H1 (cell line): Measurements from ENCODE around the gene CISD2. TPM values are rescaled to one million over a fixed set of nuclear protein-coding genes. Genes with fewer than 3 reads are reported as not detected.

Source experiments
- CTCF ChIA-PET: fragments of 300-600 bp; sonication (Branson Sonifier 250); formaldehyde crosslinking; loops from one replicate; lab custom pipeline; 2021; ENCODE audit not compliant: partially characterized antibody; lab: Charles Lee
- POLR2A ChIA-PET: fragments of 300-600 bp; sonication (Branson Sonifier 250); formaldehyde crosslinking; loops from one replicate; lab custom pipeline; 2021; ENCODE audit warnings: inconsistent platforms; ENCODE audit not compliant: partially characterized antibody; lab: Charles Lee
- DNase-seq, 2 experiments: peaks; one replicate each; pipeline versions ENCODE4 v3.0.0 to v3.0.0-alpha.2; 2010 to 2022; ENCODE audit warnings: low spot score in 2 of 2, low read depth in 1 of 2, mixed read lengths in 1 of 2
- FAIRE-seq: peaks from 2 replicates; lab custom pipeline; 2011; peaks lifted over from hg19 to GRCh38; lab: Jason Lieb, UNC
- H2AFZ ChIP-seq: 2 replicates; pipeline ENCODE4 v1.8.1; 2012; ENCODE audit warnings: low read length, inconsistent platforms
- H2AK5ac ChIP-seq: 2 replicates; pipeline ENCODE4 v1.6.1; 2013; ENCODE audit warnings: low read depth, low read length
- H2BK120ac ChIP-seq: replicated peaks from 2 replicates; pipeline ENCODE3; 2013; ENCODE audit warnings: low read depth, low read length, inconsistent platforms
- H2BK12ac ChIP-seq: 2 replicates; pipeline ENCODE4 v1.6.1; 2013; ENCODE audit warnings: low read depth, low read length
- H2BK15ac ChIP-seq: 2 replicates; pipeline ENCODE4 v1.6.1; 2013; ENCODE audit warnings: low read length
- H2BK20ac ChIP-seq: 2 replicates; pipeline ENCODE4 v1.6.1; 2013; ENCODE audit warnings: low read length
- H2BK5ac ChIP-seq: 2 replicates; pipeline ENCODE4 v1.6.1; 2013; ENCODE audit warnings: low read depth, low read length
- H3K14ac ChIP-seq: 2 replicates; pipeline ENCODE4 v1.6.1; 2013; ENCODE audit warnings: inconsistent platforms; ENCODE audit not compliant: insufficient read length
- H3K18ac ChIP-seq: 2 replicates; pipeline ENCODE4 v1.6.1; 2013; ENCODE audit warnings: low read length; ENCODE audit errors: extremely low read depth
- H3K23ac ChIP-seq: 2 replicates; pipeline ENCODE4 v1.6.1; 2013; ENCODE audit warnings: inconsistent platforms; ENCODE audit not compliant: insufficient read length
- H3K23me2 ChIP-seq: 2 replicates; pipeline ENCODE4 v1.6.1; 2013; ENCODE audit warnings: low read depth, low read length
- H3K27ac ChIP-seq: 2 replicates; pipeline ENCODE4 v1.6.1; 2011; ENCODE audit warnings: low read depth, low read length, inconsistent platforms
- H3K27me3 ChIP-seq, 4 experiments: replicated peaks in 1 of 4; 1 replicate in 1 of 4; 2 replicates in 3 of 4; pipeline versions ENCODE4 v1.6.1 to v1.8.1; 2011 to 2013; ENCODE audit warnings: low read length in 3 of 4, mild to moderate bottlenecking in 3 of 4, inconsistent platforms in 2 of 4, mixed read lengths in 2 of 4, moderate library complexity in 1 of 4; ENCODE audit not compliant: control insufficient read depth in 3 of 4, insufficient read depth in 3 of 4; ENCODE audit errors: extremely low read depth in 1 of 4
- H3K36me3 ChIP-seq, 4 experiments: 2 replicates each; pipeline versions ENCODE4 v1.6.1 to v1.8.1; 2011 to 2013; ENCODE audit warnings: mild to moderate bottlenecking in 4 of 4, low read length in 3 of 4, moderate library complexity in 2 of 4, control low read depth in 1 of 4, inconsistent platforms in 1 of 4; ENCODE audit not compliant: insufficient read depth in 4 of 4, control insufficient read depth in 2 of 4
- H3K4ac ChIP-seq: replicated peaks from 2 replicates; pipeline ENCODE3; 2013; ENCODE audit warnings: low read length, low read depth, mixed read lengths, inconsistent platforms; ENCODE audit not compliant: insufficient read length
- H3K4me1 ChIP-seq, 4 experiments: replicated peaks in 1 of 4; 1 replicate in 1 of 4; 2 replicates in 3 of 4; pipeline versions ENCODE4 v1.6.1 to v1.8.1; 2011 to 2013; ENCODE audit warnings: low read length in 3 of 4, inconsistent platforms in 2 of 4, mixed read lengths in 1 of 4; ENCODE audit not compliant: insufficient read depth in 4 of 4, control insufficient read depth in 3 of 4
- H3K4me2 ChIP-seq, 2 experiments: 2 replicates each; pipeline versions ENCODE4 v1.6.1 to v1.8.1; 2011 to 2013; ENCODE audit warnings: low read depth in 2 of 2, low read length in 2 of 2, control low read depth in 1 of 2, inconsistent platforms in 1 of 2, mild to moderate bottlenecking in 1 of 2; ENCODE audit not compliant: insufficient read depth in 1 of 2
- H3K4me3 ChIP-seq, 4 experiments: fragments of 200-600, 300-600 bp in 1 of 4; sonication (generic), shearing (Covaris generic), sonication (Bioruptor Twin) in 1 of 4; 2 replicates each; pipeline versions ENCODE4 v1.5.1 to v1.8.1; 2011 to 2016; ENCODE audit warnings: low read length in 4 of 4, low read depth in 3 of 4, control low read depth in 2 of 4, inconsistent platforms in 2 of 4, mild to moderate bottlenecking in 2 of 4, mixed read lengths in 1 of 4, moderate library complexity in 1 of 4; ENCODE audit not compliant: insufficient read depth in 2 of 4; ENCODE audit errors: extremely low read depth in 1 of 4
- H3K56ac ChIP-seq: replicated peaks from 2 replicates; pipeline ENCODE3; 2013; ENCODE audit warnings: low read depth, mild to moderate bottlenecking, mixed read lengths, low read length, inconsistent platforms; ENCODE audit not compliant: insufficient read length
- H3K79me1 ChIP-seq: 2 replicates; pipeline ENCODE4 v1.6.1; 2013; ENCODE audit warnings: low read depth, low read length, control low read depth
- H3K79me2 ChIP-seq, 2 experiments: 2 replicates each; pipeline versions ENCODE4 v1.6.1 to v1.8.1; 2012 to 2013; ENCODE audit warnings: low read length in 2 of 2, mild to moderate bottlenecking in 2 of 2, inconsistent platforms in 1 of 2; ENCODE audit not compliant: insufficient read depth in 2 of 2, control insufficient read depth in 1 of 2
- H3K9ac ChIP-seq, 4 experiments: replicated peaks in 1 of 4; 1 replicate in 1 of 4; 2 replicates in 3 of 4; pipeline versions ENCODE4 v1.6.1 to v1.8.1; 2011 to 2013; ENCODE audit warnings: low read depth in 3 of 4, low read length in 3 of 4, control low read depth in 2 of 4, mild to moderate bottlenecking in 2 of 4, moderate library complexity in 2 of 4, inconsistent platforms in 1 of 4; ENCODE audit errors: extremely low read depth in 1 of 4
- H3K9me3 ChIP-seq, 2 experiments: 2 replicates each; pipeline versions ENCODE4 v1.6.1 to v1.8.1; 2012 to 2013; ENCODE audit warnings: mild to moderate bottlenecking in 2 of 2, moderate library complexity in 2 of 2, control low read depth in 1 of 2, inconsistent platforms in 1 of 2, low read depth in 1 of 2, low read length in 1 of 2, mixed read lengths in 1 of 2; ENCODE audit not compliant: insufficient read depth in 2 of 2
- H4K20me1 ChIP-seq, 2 experiments: replicated peaks in 1 of 2; 2 replicates each; pipeline versions ENCODE3 to v1.8.1; 2011 to 2013; ENCODE audit warnings: inconsistent platforms in 2 of 2, low read length in 2 of 2, mild to moderate bottlenecking in 1 of 2; ENCODE audit not compliant: insufficient read depth in 2 of 2, control insufficient read depth in 1 of 2
- H4K5ac ChIP-seq: 2 replicates; pipeline ENCODE4 v1.6.1; 2013; ENCODE audit warnings: low read length, low read depth, mixed read lengths, inconsistent platforms; ENCODE audit not compliant: insufficient read length
- H4K8ac ChIP-seq: 2 replicates; pipeline ENCODE4 v1.8.0; 2013; ENCODE audit warnings: mild to moderate bottlenecking, moderate library complexity, low read length, inconsistent platforms; ENCODE audit not compliant: insufficient read depth; ENCODE audit errors: extremely low read depth
- H4K91ac ChIP-seq: replicated peaks from 2 replicates; pipeline ENCODE3; 2013; ENCODE audit warnings: low read length, mixed read lengths, inconsistent platforms; ENCODE audit not compliant: insufficient read length
- CTBP2 ChIP-seq: IDR thresholded peaks from 2 replicates; pipeline ENCODE4 v1.7.0; 2011; ENCODE audit warnings: borderline replicate concordance, mild to moderate bottlenecking, moderate library complexity, mixed read lengths, low read length; ENCODE audit not compliant: insufficient read depth, insufficient read length
- EP300 ChIP-seq, 2 experiments: IDR thresholded peaks; 1 replicate in 1 of 2; 2 replicates in 1 of 2; pipeline ENCODE4 v1.6.1; 2011 to 2012; ENCODE audit warnings: low read depth in 2 of 2, low read length in 2 of 2, mild to moderate bottlenecking in 2 of 2, borderline replicate concordance in 1 of 2, inconsistent platforms in 1 of 2, moderate library complexity in 1 of 2
- GABPA ChIP-seq: IDR thresholded peaks from 2 replicates; pipeline ENCODE4 v1.6.1; 2011; ENCODE audit warnings: mild to moderate bottlenecking, low read length, moderate library complexity, borderline replicate concordance; ENCODE audit not compliant: insufficient read depth
- HDAC2 ChIP-seq, 2 experiments: fragments of 300-600 bp in 1 of 2; sonication (generic) in 1 of 2; IDR thresholded peaks; 2 replicates each; pipeline ENCODE4 v1.6.1; 2011 to 2012; ENCODE audit warnings: low read depth in 2 of 2, low read length in 2 of 2, mild to moderate bottlenecking in 2 of 2, moderate library complexity in 2 of 2, borderline replicate concordance in 1 of 2, inconsistent platforms in 1 of 2
- JUN ChIP-seq: IDR thresholded peaks from 2 replicates; pipeline ENCODE4 v1.6.1; 2011; ENCODE audit warnings: low read depth, mild to moderate bottlenecking, improper control_type of control experiment, low read length
- NRF1 ChIP-seq: IDR thresholded peaks from 2 replicates; pipeline ENCODE4 v1.6.1; 2011; ENCODE audit warnings: mild to moderate bottlenecking, low read depth, low read length, improper control_type of control experiment
- POLR2AphosphoS5 ChIP-seq: IDR thresholded peaks from 2 replicates; pipeline ENCODE4 v1.6.1; 2011; ENCODE audit warnings: low read depth, low read length
- SUZ12 ChIP-seq: fragments of 200-600 bp; sonication (generic); IDR thresholded peaks from 2 replicates; pipeline ENCODE4 v1.6.1; 2012; ENCODE audit warnings: mild to moderate bottlenecking, inconsistent platforms, low read length, moderate library complexity, mixed read lengths
- TAF1 ChIP-seq: IDR thresholded peaks from 2 replicates; pipeline ENCODE4 v1.6.1; 2011; ENCODE audit warnings: mild to moderate bottlenecking, low read depth, low read length
- TAF7 ChIP-seq: optimal IDR thresholded peaks from 2 replicates; pipeline ENCODE3; 2011; ENCODE audit warnings: low read depth, mild to moderate bottlenecking, inconsistent platforms, low read length, moderate library complexity, borderline replicate concordance
- WGBS, 2 experiments: shearing (Covaris generic) in 1 of 2; methylation state at CpG; one replicate each; pipeline versions ENCODE4 v1.1.6 to v1.1.7; 2013 to 2015; ENCODE audit warnings: low lambda C conversion rate in 2 of 2, mixed read lengths in 2 of 2, inconsistent platforms in 1 of 2, low coverage in 1 of 2, missing lambda C conversion rate in 1 of 2; ENCODE audit not compliant: insufficient replicate concordance in 2 of 2, insufficient coverage in 1 of 2, insufficient read length in 1 of 2; ENCODE audit errors: extremely low coverage in 1 of 2, missing lambda C conversion rate in 1 of 2; 5-methylcytosine and 5-hydroxymethylcytosine counted together
- polyA plus RNA-seq, 7 experiments: library from polyadenylated mRNA; depleted of rRNA in 3 of 7; stranded (reverse) in 5 of 7; unstranded in 2 of 7; fragments of >200 nt in 5 of 7; fragments of 200-250 nt in 2 of 7; gene quantifications; 1 replicate in 5 of 7; 2 replicates in 1 of 7; 4 replicates in 1 of 7; pipeline versions ENCODE4 v1.2.1 to v1.2.3, GENCODE V29; 2011 to 2013; ENCODE audit warnings: missing spikeins in 2 of 7, mixed read lengths in 2 of 7
- total RNA-seq: library from RNA; stranded (reverse); fragmentation: NEBNext Ultra II Directional; extraction: Animal tissue kit (Norgen Biotek cat#: 25700); gene quantifications from 2 replicates; pipeline ENCODE4 v1.2.1, GENCODE V29; 2021
- TF ChIP-seq, protein P1 (sequence below): IDR thresholded peaks from 2 replicates; pipeline ENCODE4 v1.6.1; 2012; ENCODE audit warnings: inconsistent platforms
- TF ChIP-seq, protein P2 (sequence below): IDR thresholded peaks from 2 replicates; pipeline ENCODE4 v1.6.1; 2012; ENCODE audit warnings: inconsistent platforms

Gene CISD2
- total and polyA plus RNA-seq, 2 of the 8 experiments (the other 6 are each of a cell fraction or from before 2014, with no cell fraction given) = 23.7 to 48.3 TPM

DNA sequence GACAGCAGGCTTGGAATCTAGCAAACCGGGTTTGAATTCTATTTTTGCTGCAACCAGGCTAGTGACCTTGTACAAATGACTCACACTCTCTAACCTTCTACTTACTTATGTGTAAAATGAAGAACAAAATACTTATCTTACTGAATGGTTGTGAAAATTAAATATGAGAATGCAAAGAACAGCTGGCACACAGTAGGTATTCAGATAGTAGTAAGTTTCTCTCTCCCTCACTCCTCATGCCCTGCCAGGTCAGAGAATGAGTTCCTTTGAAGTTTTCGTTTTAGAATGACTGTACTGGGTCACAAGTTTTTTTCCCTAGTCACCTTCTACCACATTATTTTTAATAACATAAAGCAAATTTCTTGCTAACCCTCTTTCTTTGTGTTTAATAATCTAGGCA, 33.0 kb downstream of the CISD2 start:
- Histone ChIP-seq H2BK5ac (no peak overlapping the region), H3K4me1 (no peaks in the 10 kb centered on the region), H2BK120ac (no peak overlapping the region), H3K4me2 (no peak overlapping the region), H2BK15ac (no peak overlapping the region), H3K27ac (no peak overlapping the region), H3K56ac (no peak overlapping the region), H3K4ac (no peak overlapping the region), H3K27me3 (no peaks in the 10 kb centered on the region), H4K8ac (no peak overlapping the region), H2BK12ac (no peak overlapping the region), H2AFZ (no peak overlapping the region), H3K9ac (no peak overlapping the region), H3K79me2 (no peaks in the 10 kb centered on the region), H2AK5ac (no peak overlapping the region), H3K23me2 (no peaks in the 10 kb centered on the region), H3K14ac (no peak overlapping the region), H3K36me3 (no peaks in the 10 kb centered on the region), H4K5ac (no peak overlapping the region), H2BK20ac (no peak overlapping the region), H4K20me1 (no peaks in the 10 kb centered on the region), H3K79me1 (no peaks in the 10 kb centered on the region), H4K91ac (no peak overlapping the region), H3K23ac (no peak overlapping the region), H3K9me3 (no peaks in the 10 kb centered on the region), H3K4me3 (no peak overlapping the region), H3K18ac (no peak overlapping the region)
- ChIA-PET POLR2A (no interaction called here), CTCF (no interaction called here)
- DNase-seq = no peak
- FAIRE-seq = no peak
- 82% methylated on average over 2 of the region's 2 CpGs; no CpG with 5 or more reads in 1 of the 2 experiments for WGBS, 2 experiments
- TF ChIP-seq NRF1 (no peak), EP300 (IDR thresholded peaks at IDR 0.05; ENCODE audit: borderline replicate concordance in 1 of 2, low read depth in 2 of 2, low read length in 2 of 2) (no peak), SUZ12 (no peak), TAF7 (no peak), CTBP2 (no peak), HDAC2 (IDR thresholded peaks at IDR 0.05; ENCODE audit: borderline replicate concordance in 1 of 2, low read depth in 2 of 2, low read length in 2 of 2) (no peak), TAF1 (no peak), GABPA (no peak), JUN (no peak), POLR2AphosphoS5 (no peak)
- TF ChIP-seq, protein P1, sequence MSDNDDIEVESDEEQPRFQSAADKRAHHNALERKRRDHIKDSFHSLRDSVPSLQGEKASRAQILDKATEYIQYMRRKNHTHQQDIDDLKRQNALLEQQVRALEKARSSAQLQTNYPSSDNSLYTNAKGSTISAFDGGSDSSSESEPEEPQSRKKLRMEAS = no peak
- TF ChIP-seq, protein P2, sequence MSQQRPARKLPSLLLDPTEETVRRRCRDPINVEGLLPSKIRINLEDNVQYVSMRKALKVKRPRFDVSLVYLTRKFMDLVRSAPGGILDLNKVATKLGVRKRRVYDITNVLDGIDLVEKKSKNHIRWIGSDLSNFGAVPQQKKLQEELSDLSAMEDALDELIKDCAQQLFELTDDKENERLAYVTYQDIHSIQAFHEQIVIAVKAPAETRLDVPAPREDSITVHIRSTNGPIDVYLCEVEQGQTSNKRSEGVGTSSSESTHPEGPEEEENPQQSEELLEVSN = no peak
